Adipocyte (in vitro differentiated cells): Measurements from ENCODE around the gene ASAH2B.

ENCODE experiments used
- DNase-seq: peaks from one replicate; pipeline ENCODE4 v3.0.0-alpha.2; 2015; ENCODE audit warnings: low read depth
- H3K27me3 ChIP-seq: replicated peaks from 2 replicates; pipeline ENCODE4 v1.7.0; 2013; ENCODE audit warnings: mild to moderate bottlenecking, low read length, moderate library complexity; ENCODE audit not compliant: control insufficient read depth, insufficient read depth
- H3K36me3 ChIP-seq: 2 replicates; pipeline ENCODE4 v1.7.0; 2013; ENCODE audit warnings: low read length, mild to moderate bottlenecking, moderate library complexity; ENCODE audit not compliant: control insufficient read depth, insufficient read depth, severe bottlenecking
- H3K4me1 ChIP-seq: 2 replicates; pipeline ENCODE4 v1.7.0; 2013; ENCODE audit warnings: mild to moderate bottlenecking, low read length, moderate library complexity; ENCODE audit not compliant: control insufficient read depth, insufficient read depth
- H3K4me3 ChIP-seq: 2 replicates; pipeline ENCODE4 v1.7.0; 2013; ENCODE audit warnings: mild to moderate bottlenecking, low read length, moderate library complexity
- H3K9ac ChIP-seq: 2 replicates; pipeline ENCODE4 v1.7.0; 2013; ENCODE audit warnings: mild to moderate bottlenecking, low read length, moderate library complexity
- H3K9me3 ChIP-seq: 2 replicates; pipeline ENCODE4 v1.7.0; 2013; ENCODE audit warnings: mild to moderate bottlenecking, low read length, moderate library complexity; ENCODE audit not compliant: control insufficient read depth

The ASAH2B gene

GRCh38 chr10:50799595-50799994, 59.9 kb downstream of the ASAH2B start:
- Histone ChIP-seq H3K36me3 (no peaks in the 10 kb centered on the region), H3K4me3 (no peak overlapping the region), H3K9me3 (no peaks in the 10 kb centered on the region), H3K4me1 (no peaks in the 10 kb centered on the region), H3K9ac (no peak overlapping the region), H3K27me3 (no peaks in the 10 kb centered on the region)
- DNase-seq, result no peak

- Histone ChIP-seq H3K9ac (no peak overlapping the region), H3K27me3 (no peaks in the 10 kb centered on the region), H3K9me3 (no peaks in the 10 kb centered on the region), H3K4me3 (no peak overlapping the region), H3K4me1 (peaks cover 29% of the 10 kb centered on the region), H3K36me3 (no peaks in the 10 kb centered on the region)
- DNase-seq, result no peak
These were observed 66.4 kb downstream of the ASAH2B start for GRCh38 chr10:50805981-50806622.

GRCh38 chr10:50807851-50808776, 68.4 kb downstream of the ASAH2B start:
- Histone ChIP-seq H3K4me1 (peaks cover 29% of the 10 kb centered on the region), H3K9ac (no peak overlapping the region), H3K9me3 (no peaks in the 10 kb centered on the region), H3K4me3 (peak overlapping the region; percentile 18), H3K36me3 (no peaks in the 10 kb centered on the region), H3K27me3 (no peaks in the 10 kb centered on the region)
- peak; percentile 24 for DNase-seq
